H7 (cell line): ENCODE measurements around the gene MCC. TPM values are rescaled to one million over a fixed set of nuclear protein-coding genes. Genes with fewer than 3 reads are reported as not detected.
"Not testable (repeated sequence)": the region's sequence is repeated elsewhere in the genome, so short reads cannot be mapped to it uniquely, and the experiment has no call there.

Source experiments
- DNase-seq: peaks from one replicate; pipeline ENCODE4 v3.0.0; 2012
- H3K27me3 ChIP-seq: 2 replicates; pipeline ENCODE4 v1.6.0; 2011; ENCODE audit warnings: mild to moderate bottlenecking, low read length; ENCODE audit not compliant: control insufficient read depth, insufficient read depth
- H3K36me3 ChIP-seq: replicated peaks from 2 replicates; pipeline ENCODE4 v1.5.1; 2011; ENCODE audit warnings: low read length; ENCODE audit not compliant: control insufficient read depth, insufficient read depth
- H3K4me3 ChIP-seq: 2 replicates; pipeline ENCODE4 v1.5.1; 2011; ENCODE audit warnings: low read depth, mild to moderate bottlenecking, control low read depth, low read length, moderate library complexity; ENCODE audit not compliant: insufficient read depth
- total RNA-seq: library from RNA; depleted of rRNA; stranded (reverse); fragments of >200 nt; shearing (Covaris generic); gene quantifications from 2 replicates; pipeline ENCODE4 v1.2.3, GENCODE V29; 2014

The MCC gene
- total RNA-seq, 1 experiment from 2014 or later, result 23.0 TPM

DNA sequence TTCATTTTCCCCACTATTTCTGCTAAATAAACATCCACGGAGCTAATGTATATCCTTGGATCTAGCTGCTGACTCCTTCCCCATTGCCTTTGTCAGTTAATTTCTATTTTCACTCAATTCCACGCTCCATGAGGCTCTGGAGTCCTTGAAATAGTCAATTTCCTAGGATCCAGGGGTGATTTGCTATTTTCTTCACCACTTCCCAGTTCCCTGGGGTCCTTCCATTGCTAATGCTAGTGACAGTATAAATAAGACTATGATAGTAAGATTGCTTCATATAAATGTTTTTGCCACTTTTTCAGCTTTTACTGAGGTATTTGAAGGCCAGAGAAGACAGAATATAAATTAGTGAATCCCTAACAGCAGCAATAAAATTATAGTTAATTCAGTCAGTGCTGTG is 66.6 kb downstream of the MCC start:
- H3K27me3 ChIP-seq, result no peaks in the 10 kb centered on the region
- no peak for DNase-seq
- no peaks in the 10 kb centered on the region for H3K36me3 ChIP-seq
- H3K4me3 ChIP-seq, result no peak overlapping the region

GRCh38 chr5:113405530-113405929 is 82.7 kb downstream of the MCC start:
- Histone ChIP-seq H3K27me3 (no peaks in the 10 kb centered on the region), H3K4me3 (no peak overlapping the region), H3K36me3 (no peaks in the 10 kb centered on the region)
- DNase-seq, result no peak

DNA sequence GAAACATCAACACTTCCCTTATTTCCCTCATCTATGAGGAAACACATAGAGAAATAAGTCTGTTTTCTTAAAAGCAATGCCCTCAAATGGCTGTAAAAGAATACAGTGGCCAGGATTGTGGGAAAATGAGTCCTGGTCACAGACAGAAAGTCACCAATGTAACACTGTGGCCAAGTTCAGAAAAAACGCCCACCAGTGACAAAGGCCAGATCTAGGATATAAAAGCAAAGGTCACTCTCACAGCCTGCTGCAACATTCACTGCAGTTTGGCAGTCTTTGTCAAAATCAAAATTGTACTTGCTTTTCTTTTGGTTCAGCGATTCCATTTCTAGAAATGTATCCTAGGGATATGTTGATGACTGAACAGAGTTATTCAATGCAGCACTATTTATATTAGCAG is 84.0 kb downstream of the MCC start:
- DNase-seq, result no peak
- Histone ChIP-seq H3K27me3 (no peaks in the 10 kb centered on the region), H3K4me3 (no peak overlapping the region), H3K36me3 (no peaks in the 10 kb centered on the region)

- H3K27me3 ChIP-seq, DNase-seq, H3K36me3 ChIP-seq, H3K4me3 ChIP-seq: not testable (repeated sequence)
Observed at GRCh38 chr5:113397986-113398385, 90.3 kb downstream of the MCC start.

DNA sequence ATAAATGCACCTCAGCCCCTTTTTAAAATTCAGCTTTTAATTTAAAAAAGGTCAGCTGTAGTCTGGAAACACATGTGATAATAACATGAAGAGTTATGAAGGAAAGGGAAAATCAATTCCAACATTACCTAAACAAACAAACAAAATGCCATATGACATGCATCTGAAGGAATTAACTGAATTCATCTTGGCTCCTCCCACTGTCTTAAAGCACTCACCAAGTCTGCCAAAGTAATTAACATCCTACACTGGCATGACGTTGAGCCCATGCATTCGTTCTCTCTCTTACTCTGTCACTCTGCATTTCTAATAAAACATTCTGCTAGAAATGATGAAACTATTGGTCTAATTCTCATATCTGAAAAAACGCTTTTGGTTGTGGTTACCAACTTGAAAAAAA is 91.2 kb downstream of the MCC start:
- no peaks in the 10 kb centered on the region for H3K27me3 ChIP-seq
- H3K36me3 ChIP-seq, result no peaks in the 10 kb centered on the region
- no peak overlapping the region for H3K4me3 ChIP-seq
- DNase-seq, result no peak

DNA sequence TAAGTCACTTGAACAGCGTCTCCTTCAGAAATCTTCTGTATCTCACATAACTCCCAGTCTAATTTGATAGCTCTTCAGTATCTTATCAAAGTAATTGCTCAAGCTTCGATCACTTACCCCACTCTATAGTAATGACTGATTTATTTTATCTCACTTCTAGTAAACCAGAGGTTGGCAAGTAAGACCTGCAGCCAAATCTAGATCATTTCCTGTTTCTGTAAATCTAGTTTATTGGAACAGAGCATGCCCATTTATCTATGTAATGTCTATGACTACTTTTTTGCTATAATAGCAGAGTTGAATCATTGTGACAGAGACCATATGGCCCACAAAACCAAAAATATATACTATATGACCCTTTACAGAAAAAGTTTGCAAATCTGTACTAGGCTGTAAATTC is 93.6 kb downstream of the MCC start:
- no peaks in the 10 kb centered on the region for H3K36me3 ChIP-seq
- no peak for DNase-seq
- no peak overlapping the region for H3K4me3 ChIP-seq
- no peaks in the 10 kb centered on the region for H3K27me3 ChIP-seq

DNA sequence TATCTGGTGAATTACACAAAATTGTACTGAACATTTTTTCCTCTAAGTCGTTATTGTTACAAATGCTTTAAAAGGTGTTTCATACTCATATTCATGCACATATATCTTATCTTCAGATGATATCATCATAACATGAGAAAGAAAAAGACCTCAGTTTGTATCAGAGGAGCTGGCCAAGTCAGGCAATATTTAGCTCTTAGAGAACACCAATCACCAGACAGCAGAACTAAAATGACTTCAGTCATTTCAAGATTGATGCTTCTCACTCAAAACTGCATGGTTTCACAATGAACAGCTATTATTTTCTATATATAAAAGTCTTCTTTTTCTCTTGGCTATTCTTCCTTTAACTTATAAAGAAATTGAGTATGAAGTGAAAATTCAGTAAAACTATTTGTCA is 98.0 kb downstream of the MCC start:
- no peaks in the 10 kb centered on the region for H3K27me3 ChIP-seq
- no peak overlapping the region for H3K4me3 ChIP-seq
- DNase-seq, result no peak
- no peaks in the 10 kb centered on the region for H3K36me3 ChIP-seq

- Histone ChIP-seq H3K4me3 (no peak overlapping the region), H3K27me3 (no peaks in the 10 kb centered on the region), H3K36me3 (no peaks in the 10 kb centered on the region)
- DNase-seq, result no peak
Observed at GRCh38 chr5:113389116-113389515, 99.1 kb downstream of the MCC start.

DNA sequence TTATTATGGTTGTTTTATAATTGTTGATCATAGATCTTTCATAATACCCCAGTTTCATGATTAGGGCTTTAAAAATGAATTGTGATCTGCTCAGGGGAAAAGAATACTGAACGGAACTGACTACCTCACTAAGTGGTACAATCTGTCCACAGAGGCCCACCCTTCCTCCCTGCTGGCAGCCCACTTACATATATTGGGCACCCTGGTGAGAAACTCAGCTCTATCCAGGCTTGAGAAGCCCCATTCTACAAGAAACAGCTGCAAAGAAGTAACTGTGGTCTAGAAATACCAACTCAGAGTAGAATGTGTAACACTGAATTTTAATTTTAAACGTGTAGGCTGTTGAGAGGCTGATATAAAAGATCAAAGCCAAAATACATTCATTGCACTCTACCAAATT is 100.4 kb downstream of the MCC start:
- Histone ChIP-seq H3K4me3 (no peak overlapping the region), H3K27me3 (no peaks in the 10 kb centered on the region), H3K36me3 (no peaks in the 10 kb centered on the region)
- DNase-seq, result no peak

DNA sequence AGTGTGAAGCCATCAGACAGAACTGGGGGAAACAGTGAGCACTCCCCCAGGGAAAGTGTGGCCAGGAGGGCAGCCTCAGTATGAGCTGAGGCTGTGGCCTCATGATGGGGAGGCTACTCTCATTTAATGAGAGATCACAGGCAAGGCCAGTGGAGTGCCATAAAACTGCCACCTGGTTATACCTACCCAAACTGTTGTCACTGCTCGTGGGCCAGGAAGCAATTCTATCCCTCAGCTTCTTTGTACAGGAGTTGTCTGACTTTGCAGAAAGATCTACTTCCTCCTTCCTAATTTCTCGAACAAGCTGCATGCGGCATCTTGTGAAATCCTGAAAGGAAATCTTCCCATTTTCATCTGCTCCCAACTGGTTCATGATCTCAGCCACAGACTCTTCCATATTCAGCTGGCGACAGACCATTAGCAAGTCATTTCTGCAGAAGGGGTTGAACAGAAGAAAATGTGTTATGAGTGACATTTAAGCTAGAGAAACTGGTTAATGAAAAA is 103.4 kb downstream of the MCC start:
- Histone ChIP-seq H3K4me3 (no peak overlapping the region), H3K27me3 (no peaks in the 10 kb centered on the region), H3K36me3 (no peaks in the 10 kb centered on the region)
- no peak for DNase-seq

DNA sequence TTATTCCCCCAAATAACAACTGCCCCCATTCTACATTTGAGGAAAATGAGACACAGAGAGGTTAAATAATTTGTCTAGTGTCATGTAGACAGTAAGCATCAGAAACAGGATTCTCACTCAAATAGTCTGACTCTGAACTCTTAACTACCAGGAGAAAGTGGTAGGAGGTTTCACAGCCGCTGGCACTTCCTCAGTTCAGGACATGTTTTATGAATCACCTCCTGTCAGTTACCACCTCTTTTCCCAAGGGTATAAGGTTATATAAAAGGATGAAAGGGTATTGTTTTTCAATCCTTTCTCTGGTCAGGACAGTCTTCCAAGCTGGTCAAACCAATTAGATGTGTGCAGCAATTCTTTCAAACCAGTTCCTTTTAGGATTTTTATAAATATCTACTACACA is 105.5 kb downstream of the MCC start:
- no peak for DNase-seq
- no peaks in the 10 kb centered on the region for H3K27me3 ChIP-seq
- H3K4me3 ChIP-seq, result no peak overlapping the region
- H3K36me3 ChIP-seq, result no peaks in the 10 kb centered on the region

DNA sequence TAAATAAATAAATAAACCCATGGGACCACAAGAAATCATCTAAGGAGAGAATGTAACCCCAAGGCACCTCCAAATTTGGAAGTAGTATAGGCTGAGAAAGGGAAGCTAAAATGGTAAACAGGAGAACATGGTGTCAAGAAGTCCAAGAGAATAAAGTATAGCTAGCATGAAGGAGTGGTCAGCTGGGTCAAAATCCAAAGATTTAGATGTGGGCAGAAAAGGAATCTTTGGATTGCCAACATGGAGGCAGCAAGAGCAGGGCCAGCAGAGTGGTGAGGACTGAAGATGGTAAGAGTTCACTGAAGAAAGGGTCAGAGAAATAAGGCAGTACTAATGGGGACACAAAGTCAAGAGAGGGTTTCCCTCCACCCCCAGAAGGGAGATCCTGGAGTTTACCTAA is 106.5 kb downstream of the MCC start:
- Histone ChIP-seq H3K27me3 (no peaks in the 10 kb centered on the region), H3K36me3 (no peaks in the 10 kb centered on the region), H3K4me3 (no peak overlapping the region)
- DNase-seq, result no peak

- Histone ChIP-seq H3K36me3 (no peaks in the 10 kb centered on the region), H3K27me3 (no peaks in the 10 kb centered on the region), H3K4me3 (no peak overlapping the region)
- no peak for DNase-seq
Observed at GRCh38 chr5:113380807-113381326, 107.4 kb downstream of the MCC start.

DNA sequence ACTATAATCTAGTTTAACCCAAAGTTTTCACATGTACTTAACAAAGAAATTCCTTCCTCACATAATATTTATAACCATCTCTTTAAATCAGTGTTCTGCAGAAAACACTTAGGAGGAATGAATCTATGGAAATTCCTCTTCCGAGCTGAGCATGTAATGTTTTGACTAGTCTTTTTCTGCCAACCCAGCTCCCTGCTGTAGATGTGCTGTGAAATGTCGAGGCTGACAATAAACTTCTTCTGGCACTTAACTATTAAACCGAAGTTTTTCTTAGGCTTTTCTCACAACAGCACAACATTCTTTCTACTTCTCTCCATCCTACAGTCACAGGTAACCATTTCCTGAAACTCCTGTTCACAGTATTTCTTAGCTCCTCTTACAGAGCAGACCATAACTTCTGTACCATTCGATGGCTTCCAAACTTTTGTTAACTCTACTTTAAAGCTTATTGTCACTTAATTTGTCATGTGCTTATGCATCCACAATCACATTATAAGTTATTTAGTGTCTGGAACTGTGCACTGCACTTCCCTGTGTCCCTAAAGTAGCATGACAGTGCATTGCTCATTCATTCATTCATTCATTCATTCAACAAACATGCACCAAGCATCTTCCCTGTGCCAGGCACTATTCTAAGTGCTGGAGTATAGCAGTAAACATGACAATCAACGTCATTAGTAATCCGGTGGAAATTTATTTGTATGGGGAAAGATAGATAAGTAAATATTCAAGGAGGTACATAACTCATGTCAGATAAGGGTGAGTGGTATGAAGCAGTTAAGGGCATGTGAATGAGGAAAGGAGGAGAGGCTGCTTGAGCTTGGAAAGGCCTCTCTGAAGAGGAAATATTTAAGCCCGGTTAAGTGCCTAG is 108.1 kb downstream of the MCC start:
- H3K36me3 ChIP-seq, result no peaks in the 10 kb centered on the region
- H3K4me3 ChIP-seq, result no peak overlapping the region
- no peak for DNase-seq
- no peaks in the 10 kb centered on the region for H3K27me3 ChIP-seq

- peak; percentile 78 for DNase-seq
- Histone ChIP-seq H3K4me3 (no peak overlapping the region), H3K36me3 (no peaks in the 10 kb centered on the region)
Observed at GRCh38 chr5:113378959-113379541, 109.2 kb downstream of the MCC start.

More at GRCh38 chr5:113378959-113379541, 109.2 kb downstream of the MCC start:
- no peaks in the 10 kb centered on the region for H3K27me3 ChIP-seq
